Ovary (tissue), 9 donors: ENCODE results near the gene RC3H1. TPM values are rescaled to one million over a fixed set of nuclear protein-coding genes. Genes with fewer than 3 reads are reported as not detected.

Source experiments
- DNase-seq, 5 donors: peaks; one replicate each; pipeline ENCODE4 v3.0.0-alpha.2; 2019 to 2020
- H3K27ac ChIP-seq, 2 donors: fragments of 200-600 bp; one replicate each; pipeline versions ENCODE4 v1.5.1 to v1.8.0; 2019 to 2022
- H3K27me3 ChIP-seq: fragments of 200-600 bp; one replicate; pipeline ENCODE4 v1.8.0; 2022
- H3K36me3 ChIP-seq: fragments of 200-600 bp; sonication (generic); one replicate; pipeline ENCODE4 v1.5.1; 2019
- H3K4me1 ChIP-seq: one replicate; pipeline ENCODE4 v1.8.1; 2013; ENCODE audit warnings: mild to moderate bottlenecking, moderate library complexity; ENCODE audit not compliant: insufficient read depth
- H3K4me3 ChIP-seq: fragments of 200-600 bp; sonication (generic); one replicate; pipeline ENCODE4 v1.5.1; 2017
- H3K9me3 ChIP-seq, 2 donors: fragments of 200-600 bp in 1 of 2; sonication (generic) in 1 of 2; one replicate each; pipeline versions ENCODE4 v1.5.1 to v1.8.1; 2013 to 2019; ENCODE audit warnings: mild to moderate bottlenecking in 1 of 2, moderate library complexity in 1 of 2
- EP300 ChIP-seq: sonication (generic); formaldehyde crosslinking; IDR thresholded peaks from one replicate; pipeline ENCODE4 v1.6.1; 2017; ENCODE audit warnings: antibody characterized with exemption
- POLR2A ChIP-seq: fragments of 450-650 bp; IDR thresholded peaks from one replicate; pipeline ENCODE4 v1.6.1; 2017; ENCODE audit warnings: antibody characterized with exemption, mild to moderate bottlenecking, moderate library complexity
- WGBS, 3 donors: extraction: QIAGEN DNeasy Blood & Tissue Kit in 1 of 3; methylation state at CpG; one replicate each; pipeline versions ENCODE4 v1.1.5 to v1.1.7; 2013 to 2017; 5-methylcytosine and 5-hydroxymethylcytosine counted together
- intact Hi-C, 4 donors: fragments of 100-400 bp; cut with DNase I; formaldehyde crosslinking; loops; one replicate each; pipeline versions ENCODE4 v1.11.0 to v1.15.1; 2022 to 2023
- polyA plus RNA-seq, 2 donors: library from polyadenylated mRNA; stranded (reverse); fragments of 200-250 nt in 1 of 2; fragments of 350-450 nt in 1 of 2; fragmentation: Illumina TruSeq in 1 of 2; extraction: RNeasy Lipid Tissue Mini Kit (QIAGEN cat#74804) in 1 of 2; gene quantifications; one replicate each; pipeline ENCODE4 v1.2.3, GENCODE V29; 2013 to 2014
- total RNA-seq, 7 donors: library from RNA; depleted of rRNA in 2 of 7; stranded (reverse); fragments of >200 nt in 2 of 7; fragmentation: NEBNext Ultra II Directional in 3 of 7; extraction: Animal tissue kit (Norgen Biotek cat#: 25700) in 3 of 7; gene quantifications; one replicate each; pipeline versions ENCODE4 v1.1.0 to v1.2.4, GENCODE V29; 2016 to 2023
- TF ChIP-seq, protein P1 (sequence below), 3 donors: fragments of 450-650 bp in 2 of 3; fragments of 200-600 bp in 1 of 3; IDR thresholded peaks; one replicate each; pipeline versions ENCODE4 v1.5.1 to v1.8.0; 2016 to 2022; ENCODE audit warnings: antibody characterized with exemption in 3 of 3, mild to moderate bottlenecking in 1 of 3
- donor health status: DM: no; HTN: no; CAD: no; lungs with moderate emphysema.
- donor health status: DM: no; HTN: no; CAD: no.
- donor health status: Bipolar disorder and iron deficiency.
- donor health status: DM: yes; HTN: yes; CAD: no.
- donor health status: DM: no; HTN: no; CAD: no.
- donor health status: DM: yes; HTN: yes; CAD: no.

RC3H1 gene
- total and polyA plus RNA-seq, 9 donors: 4.6 to 33.8 (median 26.5) TPM

GRCh38 chr1:173894189-173894588, 128.0 kb downstream of the RC3H1 start:
- 65 to 95% (median 84%) methylated on average over 3 of the region's 3 CpGs for WGBS, 3 donors
- H3K27ac ChIP-seq: no peak overlapping the region
- no peaks in the 10 kb centered on the region for H3K36me3 ChIP-seq
- DNase-seq: no peak
- no peaks in the 10 kb centered on the region for H3K27me3 ChIP-seq
- no peaks in the 10 kb centered on the region for H3K9me3 ChIP-seq
- TF ChIP-seq EP300 (no peak), POLR2A (no peak)
- TF ChIP-seq, protein P1, sequence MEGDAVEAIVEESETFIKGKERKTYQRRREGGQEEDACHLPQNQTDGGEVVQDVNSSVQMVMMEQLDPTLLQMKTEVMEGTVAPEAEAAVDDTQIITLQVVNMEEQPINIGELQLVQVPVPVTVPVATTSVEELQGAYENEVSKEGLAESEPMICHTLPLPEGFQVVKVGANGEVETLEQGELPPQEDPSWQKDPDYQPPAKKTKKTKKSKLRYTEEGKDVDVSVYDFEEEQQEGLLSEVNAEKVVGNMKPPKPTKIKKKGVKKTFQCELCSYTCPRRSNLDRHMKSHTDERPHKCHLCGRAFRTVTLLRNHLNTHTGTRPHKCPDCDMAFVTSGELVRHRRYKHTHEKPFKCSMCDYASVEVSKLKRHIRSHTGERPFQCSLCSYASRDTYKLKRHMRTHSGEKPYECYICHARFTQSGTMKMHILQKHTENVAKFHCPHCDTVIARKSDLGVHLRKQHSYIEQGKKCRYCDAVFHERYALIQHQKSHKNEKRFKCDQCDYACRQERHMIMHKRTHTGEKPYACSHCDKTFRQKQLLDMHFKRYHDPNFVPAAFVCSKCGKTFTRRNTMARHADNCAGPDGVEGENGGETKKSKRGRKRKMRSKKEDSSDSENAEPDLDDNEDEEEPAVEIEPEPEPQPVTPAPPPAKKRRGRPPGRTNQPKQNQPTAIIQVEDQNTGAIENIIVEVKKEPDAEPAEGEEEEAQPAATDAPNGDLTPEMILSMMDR (IDR thresholded peaks at IDR 0.05): no peak
- intact Hi-C loops: no loop called here
- no peaks in the 10 kb centered on the region for H3K4me1 ChIP-seq
- no peak overlapping the region for H3K4me3 ChIP-seq

- WGBS, 3 donors: 87 to 98% (median 93%) methylated on average over 1 of the region's 1 CpG
- no peak overlapping the region for H3K4me3 ChIP-seq
- intact Hi-C loops: no loop called here
- no peaks in the 10 kb centered on the region for H3K4me1 ChIP-seq
- TF ChIP-seq POLR2A: no peak
- TF ChIP-seq, protein P1 (IDR thresholded peaks at IDR 0.05): no peak
- TF ChIP-seq EP300: no peak
- H3K9me3 ChIP-seq: no peaks in the 10 kb centered on the region
- H3K27me3 ChIP-seq: no peaks in the 10 kb centered on the region
- no peak overlapping the region for H3K27ac ChIP-seq
- no peaks in the 10 kb centered on the region for H3K36me3 ChIP-seq
- DNase-seq: no peak
These were observed 128.5 kb downstream of the RC3H1 start for GRCh38 chr1:173893611-173894010.

GRCh38 chr1:173889885-173890284, 132.3 kb downstream of the RC3H1 start:
- Histone ChIP-seq H3K27ac (no peak overlapping the region), H3K4me3 (no peak overlapping the region), H3K36me3 (no peaks in the 10 kb centered on the region), H3K27me3 (no peaks in the 10 kb centered on the region), H3K9me3 (no peaks in the 10 kb centered on the region), H3K4me1 (no peaks in the 10 kb centered on the region)
- TF ChIP-seq POLR2A (no peak), EP300 (no peak)
- TF ChIP-seq, protein P1 (IDR thresholded peaks at IDR 0.05): no peak
- WGBS, 3 donors: 98% methylated on average over 2 of the region's 2 CpGs
- DNase-seq: no peak
- intact Hi-C loops: no loop called here

GRCh38 chr1:173888749-173889148, 133.4 kb downstream of the RC3H1 start:
- H3K4me3 ChIP-seq: no peak overlapping the region
- H3K36me3 ChIP-seq: no peaks in the 10 kb centered on the region
- H3K9me3 ChIP-seq: no peaks in the 10 kb centered on the region
- H3K27me3 ChIP-seq: no peaks in the 10 kb centered on the region
- no peaks in the 10 kb centered on the region for H3K4me1 ChIP-seq
- no peak for TF ChIP-seq EP300
- TF ChIP-seq POLR2A: no peak
- TF ChIP-seq, protein P1 (IDR thresholded peaks at IDR 0.05): no peak
- intact Hi-C loops: no loop called here
- H3K27ac ChIP-seq: no peak overlapping the region
- no peak for DNase-seq

DNA sequence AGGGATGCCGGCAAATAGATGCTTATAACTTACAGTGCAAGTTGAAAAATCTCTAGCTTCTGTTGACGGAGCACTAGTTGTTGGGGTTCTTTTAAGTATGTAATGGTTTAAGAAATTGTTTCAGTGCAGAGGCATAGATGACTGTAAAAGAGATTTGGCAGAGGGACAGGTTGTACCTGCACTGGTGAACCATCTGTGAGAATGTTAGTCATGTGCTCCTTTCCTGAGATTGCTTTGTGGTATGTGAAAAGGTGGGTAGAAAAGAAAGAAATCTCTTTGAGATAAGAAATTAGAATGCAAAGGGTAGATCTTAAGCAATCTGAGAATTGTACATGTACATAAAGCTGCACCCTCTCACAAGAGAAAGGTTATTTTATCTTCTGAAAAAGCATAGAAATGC, 134.5 kb downstream of the RC3H1 start:
- TF ChIP-seq EP300 (no peak), POLR2A (no peak)
- TF ChIP-seq, protein P1 (IDR thresholded peaks at IDR 0.05): no peak
- DNase-seq: no peak
- H3K4me1 ChIP-seq: no peaks in the 10 kb centered on the region
- H3K9me3 ChIP-seq: no peaks in the 10 kb centered on the region
- 97 to 99% (median 98%) methylated on average over 2 of the region's 2 CpGs for WGBS, 3 donors
- no peak overlapping the region for H3K4me3 ChIP-seq
- no peaks in the 10 kb centered on the region for H3K36me3 ChIP-seq
- H3K27me3 ChIP-seq: no peaks in the 10 kb centered on the region
- intact Hi-C loops: no loop called here
- no peak overlapping the region for H3K27ac ChIP-seq
